ENCODE results near the gene KIF18A. TPM values are rescaled to one million over a fixed set of nuclear protein-coding genes. Genes with fewer than 3 reads are reported as not detected.

Gene KIF18A
- total and polyA plus RNA-seq, 2 of the 13 experiments (the other 11 are each of a cell fraction or from before 2014, with no cell fraction given) = 3.4 to 14.4 TPM

DNA sequence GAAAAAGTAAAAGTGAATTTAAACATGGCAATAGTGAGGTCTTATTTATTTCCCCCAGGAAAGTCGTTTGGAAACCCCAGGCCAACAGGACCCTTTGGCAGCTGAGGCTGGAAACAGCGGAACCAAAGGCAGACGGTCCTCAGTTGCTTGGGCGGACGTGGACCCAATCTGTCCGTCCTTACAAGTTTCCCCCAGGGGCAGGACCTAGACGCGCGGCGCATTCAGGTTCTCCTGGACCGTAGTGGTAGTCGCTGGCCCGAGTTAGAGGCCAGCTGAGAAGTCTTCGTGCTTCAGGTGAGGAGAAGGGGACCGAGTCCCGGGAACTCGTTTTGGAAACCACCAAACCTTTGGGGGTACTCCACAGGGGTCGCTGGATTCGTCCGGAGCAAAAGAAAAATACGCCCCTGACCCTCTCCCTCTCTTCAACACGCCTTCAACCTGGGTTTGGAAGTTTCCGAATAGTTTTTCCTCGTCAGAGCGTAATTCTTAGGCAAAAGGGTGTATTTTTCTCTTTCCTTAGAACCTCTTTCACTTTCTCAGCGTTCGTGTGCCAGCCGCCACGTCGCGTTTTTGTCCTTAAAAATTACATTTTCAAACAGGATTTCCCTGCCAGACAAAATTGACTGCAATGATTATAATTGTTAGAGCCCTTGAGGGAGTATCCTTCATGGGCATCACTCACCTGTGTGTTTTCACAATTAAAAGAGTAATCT lies 2.3 kb upstream of the KIF18A start (continued):
- TF ChIP-seq, protein P1, sequence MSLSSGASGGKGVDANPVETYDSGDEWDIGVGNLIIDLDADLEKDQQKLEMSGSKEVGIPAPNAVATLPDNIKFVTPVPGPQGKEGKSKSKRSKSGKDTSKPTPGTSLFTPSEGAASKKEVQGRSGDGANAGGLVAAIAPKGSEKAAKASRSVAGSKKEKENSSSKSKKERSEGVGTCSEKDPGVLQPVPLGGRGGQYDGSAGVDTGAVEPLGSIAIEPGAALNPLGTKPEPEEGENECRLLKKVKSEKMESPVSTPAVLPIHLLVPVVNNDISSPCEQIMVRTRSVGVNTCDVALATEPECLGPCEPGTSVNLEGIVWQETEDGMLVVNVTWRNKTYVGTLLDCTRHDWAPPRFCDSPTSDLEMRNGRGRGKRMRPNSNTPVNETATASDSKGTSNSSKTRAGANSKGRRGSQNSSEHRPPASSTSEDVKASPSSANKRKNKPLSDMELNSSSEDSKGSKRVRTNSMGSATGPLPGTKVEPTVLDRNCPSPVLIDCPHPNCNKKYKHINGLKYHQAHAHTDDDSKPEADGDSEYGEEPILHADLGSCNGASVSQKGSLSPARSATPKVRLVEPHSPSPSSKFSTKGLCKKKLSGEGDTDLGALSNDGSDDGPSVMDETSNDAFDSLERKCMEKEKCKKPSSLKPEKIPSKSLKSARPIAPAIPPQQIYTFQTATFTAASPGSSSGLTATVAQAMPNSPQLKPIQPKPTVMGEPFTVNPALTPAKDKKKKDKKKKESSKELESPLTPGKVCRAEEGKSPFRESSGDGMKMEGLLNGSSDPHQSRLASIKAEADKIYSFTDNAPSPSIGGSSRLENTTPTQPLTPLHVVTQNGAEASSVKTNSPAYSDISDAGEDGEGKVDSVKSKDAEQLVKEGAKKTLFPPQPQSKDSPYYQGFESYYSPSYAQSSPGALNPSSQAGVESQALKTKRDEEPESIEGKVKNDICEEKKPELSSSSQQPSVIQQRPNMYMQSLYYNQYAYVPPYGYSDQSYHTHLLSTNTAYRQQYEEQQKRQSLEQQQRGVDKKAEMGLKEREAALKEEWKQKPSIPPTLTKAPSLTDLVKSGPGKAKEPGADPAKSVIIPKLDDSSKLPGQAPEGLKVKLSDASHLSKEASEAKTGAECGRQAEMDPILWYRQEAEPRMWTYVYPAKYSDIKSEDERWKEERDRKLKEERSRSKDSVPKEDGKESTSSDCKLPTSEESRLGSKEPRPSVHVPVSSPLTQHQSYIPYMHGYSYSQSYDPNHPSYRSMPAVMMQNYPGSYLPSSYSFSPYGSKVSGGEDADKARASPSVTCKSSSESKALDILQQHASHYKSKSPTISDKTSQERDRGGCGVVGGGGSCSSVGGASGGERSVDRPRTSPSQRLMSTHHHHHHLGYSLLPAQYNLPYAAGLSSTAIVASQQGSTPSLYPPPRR (CRISPR knock-in tag; IDR thresholded peaks at IDR 0.05; ENCODE audit: borderline replicate concordance) = no peak
- TF ChIP-seq NR2F6 (IDR thresholded peaks at IDR 0.05) (peak; percentile 38), NR2F6 (CRISPR knock-in tag; IDR thresholded peaks at IDR 0.05) (peak; percentile 80), MIER2 (CRISPR knock-in tag; IDR thresholded peaks at IDR 0.05) (0 out of 2 replicates have a peak, but pooled peaks have one; percentile 49), FOSL2 (CRISPR knock-in tag; IDR thresholded peaks at IDR 0.05) (peak; percentile 73), ZSCAN31 (CRISPR knock-in tag; IDR thresholded peaks at IDR 0.05; ENCODE audit: low read depth) (peak; percentile 80; the same call in 1 of the 2 replicates), SETDB1 (CRISPR knock-in tag; IDR thresholded peaks at IDR 0.05; ENCODE audit: borderline replicate concordance) (no peak), RFX5 (IDR thresholded peaks at IDR 0.05; ENCODE audit: low read depth, low read length) (no peak), TMF1 (CRISPR knock-in tag; IDR thresholded peaks at IDR 0.05; ENCODE audit: low read depth) (no peak), ZNF446 (CRISPR knock-in tag; IDR thresholded peaks at IDR 0.05) (no peak), ZNF569 (CRISPR knock-in tag; IDR thresholded peaks at IDR 0.05; ENCODE audit: borderline replicate concordance) (no peak), SRSF4 (IDR thresholded peaks at IDR 0.05; ENCODE audit: low read depth, low read length, poor library complexity, severe bottlenecking) (no peak), GATAD2A (CRISPR knock-in tag; IDR thresholded peaks at IDR 0.05) (peak; percentile 88), ZNF337 (CRISPR knock-in tag; IDR thresholded peaks at IDR 0.05; ENCODE audit: borderline replicate concordance, low read depth) (no peak), HES4 (CRISPR knock-in tag; IDR thresholded peaks at IDR 0.05; ENCODE audit: borderline replicate concordance) (peak; percentile 29; the same call in 1 of the 2 replicates), ZNF335 (CRISPR knock-in tag; IDR thresholded peaks at IDR 0.05) (peak; percentile 76; the same call in 1 of the 2 replicates)
- TF ChIP-seq, protein P2, sequence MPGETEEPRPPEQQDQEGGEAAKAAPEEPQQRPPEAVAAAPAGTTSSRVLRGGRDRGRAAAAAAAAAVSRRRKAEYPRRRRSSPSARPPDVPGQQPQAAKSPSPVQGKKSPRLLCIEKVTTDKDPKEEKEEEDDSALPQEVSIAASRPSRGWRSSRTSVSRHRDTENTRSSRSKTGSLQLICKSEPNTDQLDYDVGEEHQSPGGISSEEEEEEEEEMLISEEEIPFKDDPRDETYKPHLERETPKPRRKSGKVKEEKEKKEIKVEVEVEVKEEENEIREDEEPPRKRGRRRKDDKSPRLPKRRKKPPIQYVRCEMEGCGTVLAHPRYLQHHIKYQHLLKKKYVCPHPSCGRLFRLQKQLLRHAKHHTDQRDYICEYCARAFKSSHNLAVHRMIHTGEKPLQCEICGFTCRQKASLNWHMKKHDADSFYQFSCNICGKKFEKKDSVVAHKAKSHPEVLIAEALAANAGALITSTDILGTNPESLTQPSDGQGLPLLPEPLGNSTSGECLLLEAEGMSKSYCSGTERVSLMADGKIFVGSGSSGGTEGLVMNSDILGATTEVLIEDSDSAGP (CRISPR knock-in tag; IDR thresholded peaks at IDR 0.05; ENCODE audit: borderline replicate concordance) = peak; percentile 92
